GM12892 (cell line): Measurements from ENCODE around the gene PDE1A. TPM values are rescaled to one million over a fixed set of nuclear protein-coding genes. Genes with fewer than 3 reads are reported as not detected.

Source experiments
- DNase-seq: peaks from one replicate; pipeline ENCODE4 v3.0.0; 2011; ENCODE audit not compliant: insufficient read length
- FAIRE-seq: peaks from 2 replicates; lab custom pipeline; 2011; peaks lifted over from hg19 to GRCh38; lab: Jason Lieb, UNC
- POLR2A ChIP-seq: IDR thresholded peaks from 2 replicates; pipeline ENCODE4 v1.6.1; 2011; ENCODE audit warnings: low read depth, low read length, control low read depth
- POLR2AphosphoS5 ChIP-seq: IDR thresholded peaks from 2 replicates; pipeline ENCODE4 v1.6.1; 2011; ENCODE audit warnings: low read depth, low read length, control low read depth
- TAF1 ChIP-seq: IDR thresholded peaks from 2 replicates; pipeline ENCODE4 v1.6.1; 2011; ENCODE audit warnings: low read depth, mild to moderate bottlenecking, control low read depth, low read length, borderline replicate concordance
- polyA plus RNA-seq: library from polyadenylated mRNA; unstranded; fragments of >200 nt; gene quantifications from one replicate; pipeline ENCODE4 v1.2.1, GENCODE V29; 2012; ENCODE audit warnings: missing spikeins, inconsistent platforms; ENCODE audit not compliant: missing spikeins

PDE1A gene
- polyA plus RNA-seq, result not detected

- DNase-seq, result no peak
- no peak for TF ChIP-seq POLR2A
- TF ChIP-seq POLR2AphosphoS5, result no peak
- TF ChIP-seq TAF1, result no peak
- no peak for FAIRE-seq
Measured at GRCh38 chr2:182426918-182427240, at the start of gene PDE1A. Gene PDE1A, minus strand, starts transcription at chr2:182427036.

- TF ChIP-seq POLR2A (no peak), POLR2AphosphoS5 (no peak), TAF1 (no peak)
- DNase-seq, result no peak
- FAIRE-seq, result no peak
Measured at GRCh38 chr2:182473635-182474034, 46.8 kb upstream of the PDE1A start.

GRCh38 chr2:182463760-182464159 is 36.9 kb upstream of the PDE1A start:
- TF ChIP-seq POLR2A, result no peak
- no peak for TF ChIP-seq TAF1
- no peak for TF ChIP-seq POLR2AphosphoS5
- FAIRE-seq, result no peak
- no peak for DNase-seq

- no peak for TF ChIP-seq TAF1
- no peak for TF ChIP-seq POLR2A
- no peak for TF ChIP-seq POLR2AphosphoS5
- DNase-seq (no peak), FAIRE-seq (no peak)
Measured at GRCh38 chr2:182456784-182457183, 29.9 kb upstream of the PDE1A start.

- no peak for TF ChIP-seq TAF1
- TF ChIP-seq POLR2A, result no peak
- no peak for TF ChIP-seq POLR2AphosphoS5
- DNase-seq (no peak), FAIRE-seq (no peak)
Measured at GRCh38 chr2:182452456-182452990, 25.7 kb upstream of the PDE1A start.

- FAIRE-seq, result no peak
- no peak for DNase-seq
- TF ChIP-seq TAF1, result no peak
- TF ChIP-seq POLR2A, result no peak
- no peak for TF ChIP-seq POLR2AphosphoS5
Measured at GRCh38 chr2:182448371-182448770, 21.5 kb upstream of the PDE1A start.

- no peak for TF ChIP-seq POLR2A
- no peak for TF ChIP-seq TAF1
- no peak for TF ChIP-seq POLR2AphosphoS5
- FAIRE-seq (no peak), DNase-seq (no peak)
Measured at GRCh38 chr2:182447863-182448262, 21.0 kb upstream of the PDE1A start.

GRCh38 chr2:182447163-182447562 is 20.3 kb upstream of the PDE1A start:
- no peak for DNase-seq
- no peak for FAIRE-seq
- no peak for TF ChIP-seq TAF1
- no peak for TF ChIP-seq POLR2AphosphoS5
- no peak for TF ChIP-seq POLR2A

- FAIRE-seq (no peak), DNase-seq (no peak)
- TF ChIP-seq TAF1 (no peak), POLR2A (no peak), POLR2AphosphoS5 (no peak)
Measured at GRCh38 chr2:182446087-182446486, 19.3 kb upstream of the PDE1A start.

GRCh38 chr2:182445391-182445965 is 18.6 kb upstream of the PDE1A start:
- TF ChIP-seq TAF1, result no peak
- no peak for TF ChIP-seq POLR2AphosphoS5
- TF ChIP-seq POLR2A, result no peak
- no peak for DNase-seq
- no peak for FAIRE-seq

GRCh38 chr2:182444806-182445205 is 18.0 kb upstream of the PDE1A start:
- TF ChIP-seq TAF1 (no peak), POLR2AphosphoS5 (no peak), POLR2A (no peak)
- DNase-seq (no peak), FAIRE-seq (no peak)

GRCh38 chr2:182444170-182444569 is 17.3 kb upstream of the PDE1A start:
- DNase-seq (no peak), FAIRE-seq (no peak)
- TF ChIP-seq POLR2A (no peak), POLR2AphosphoS5 (no peak), TAF1 (no peak)

- no peak for FAIRE-seq
- TF ChIP-seq TAF1 (no peak), POLR2AphosphoS5 (no peak), POLR2A (no peak)
- no peak for DNase-seq
Measured at GRCh38 chr2:182436252-182436651, 9.4 kb upstream of the PDE1A start.
